H1 (cell line): ENCODE results near the gene BABAM2.

Experiments used
- CREB1 ChIP-seq: IDR thresholded peaks from 2 replicates; pipeline ENCODE4 v1.6.1; 2012; ENCODE audit warnings: inconsistent platforms
- FOSL1 ChIP-seq: IDR thresholded peaks from 2 replicates; pipeline ENCODE4 v1.6.1; 2011; ENCODE audit warnings: mild to moderate bottlenecking, low read depth, low read length, moderate library complexity; ENCODE audit not compliant: insufficient read depth
- GTF2F1 ChIP-seq: IDR thresholded peaks from 2 replicates; pipeline ENCODE4 v1.6.1; 2012; ENCODE audit warnings: low read depth, low read length, improper control_type of control experiment, borderline replicate concordance
- JUN ChIP-seq: IDR thresholded peaks from 2 replicates; pipeline ENCODE4 v1.6.1; 2011; ENCODE audit warnings: low read depth, mild to moderate bottlenecking, improper control_type of control experiment, low read length
- KDM4A ChIP-seq: IDR thresholded peaks from one replicate; pipeline ENCODE4 v1.7.1; 2012; ENCODE audit warnings: low read depth, mild to moderate bottlenecking, moderate library complexity, low read length, inconsistent platforms; ENCODE audit not compliant: severe bottlenecking
- MAFK ChIP-seq: IDR thresholded peaks from 2 replicates; pipeline ENCODE4 v1.6.1; 2012; ENCODE audit warnings: low read depth, mild to moderate bottlenecking, improper control_type of control experiment, low read length
- POLR2A ChIP-seq, 2 experiments: IDR thresholded peaks; 1 replicate in 1 of 2; 2 replicates in 1 of 2; pipeline ENCODE4 v1.6.1; 2011; ENCODE audit warnings: low read depth in 2 of 2, low read length in 2 of 2, mild to moderate bottlenecking in 2 of 2; ENCODE audit errors: control extremely low read depth in 1 of 2
- POLR2AphosphoS5 ChIP-seq: IDR thresholded peaks from 2 replicates; pipeline ENCODE4 v1.6.1; 2011; ENCODE audit warnings: low read depth, low read length
- RBBP5 ChIP-seq: IDR thresholded peaks from 2 replicates; pipeline ENCODE4 v1.7.1; 2012; ENCODE audit warnings: low read depth, mild to moderate bottlenecking, inconsistent platforms, low read length, moderate library complexity, borderline replicate concordance
- SP1 ChIP-seq: IDR thresholded peaks from 2 replicates; pipeline ENCODE4 v1.6.1; 2011; ENCODE audit warnings: low read depth, low read length
- SP4 ChIP-seq: IDR thresholded peaks from 2 replicates; pipeline ENCODE4 v1.6.1; 2012; ENCODE audit warnings: low read length, inconsistent platforms
- YY1 ChIP-seq: IDR thresholded peaks from 2 replicates; pipeline ENCODE4 v1.6.1; 2011; ENCODE audit warnings: low read depth, mild to moderate bottlenecking, low read length
- TF ChIP-seq, protein P1 (sequence below), 3 experiments: IDR thresholded peaks; 1 replicate in 2 of 3; 2 replicates in 1 of 3; pipeline versions ENCODE4 v1.5.1 to v1.6.1; 2011; ENCODE audit warnings: low read length in 3 of 3, mild to moderate bottlenecking in 3 of 3, inconsistent platforms in 2 of 3, low read depth in 1 of 3, moderate library complexity in 1 of 3; ENCODE audit not compliant: insufficient read depth in 1 of 3; ENCODE audit errors: control extremely low read depth in 1 of 3

DNA sequence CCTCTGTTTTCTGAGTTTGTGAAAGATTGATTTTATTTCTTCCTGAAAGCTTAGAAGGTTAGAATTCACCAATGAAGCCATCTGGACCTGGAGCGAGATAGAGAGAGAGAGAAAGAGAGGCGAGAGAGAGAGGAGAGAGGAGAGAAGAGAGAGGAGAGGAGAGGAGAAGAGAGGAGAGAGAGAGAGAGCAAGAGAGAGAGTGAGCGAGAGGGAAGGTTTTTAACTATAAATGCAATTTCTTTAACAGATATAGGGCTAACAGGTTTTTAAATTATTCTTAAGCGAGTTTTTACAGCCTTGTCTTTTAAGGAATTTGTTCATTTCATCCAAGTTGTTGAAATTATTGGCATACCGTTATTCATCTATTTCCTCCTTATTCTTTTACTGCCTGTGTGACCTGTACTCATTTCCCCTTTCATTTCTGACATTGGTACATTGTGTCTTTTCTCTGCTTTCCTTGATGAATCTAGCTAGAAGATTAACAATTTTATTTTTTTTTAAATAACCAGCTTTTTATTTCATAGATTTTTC lies 56.1 kb downstream of the BABAM2 start:
- TF ChIP-seq POLR2A (IDR thresholded peaks at IDR 0.05; ENCODE audit: control extremely low read depth in 1 of 2, low read depth in 2 of 2, low read length in 2 of 2): no peak
- TF ChIP-seq POLR2AphosphoS5: no peak
- no peak for TF ChIP-seq CREB1
- TF ChIP-seq, protein P1, sequence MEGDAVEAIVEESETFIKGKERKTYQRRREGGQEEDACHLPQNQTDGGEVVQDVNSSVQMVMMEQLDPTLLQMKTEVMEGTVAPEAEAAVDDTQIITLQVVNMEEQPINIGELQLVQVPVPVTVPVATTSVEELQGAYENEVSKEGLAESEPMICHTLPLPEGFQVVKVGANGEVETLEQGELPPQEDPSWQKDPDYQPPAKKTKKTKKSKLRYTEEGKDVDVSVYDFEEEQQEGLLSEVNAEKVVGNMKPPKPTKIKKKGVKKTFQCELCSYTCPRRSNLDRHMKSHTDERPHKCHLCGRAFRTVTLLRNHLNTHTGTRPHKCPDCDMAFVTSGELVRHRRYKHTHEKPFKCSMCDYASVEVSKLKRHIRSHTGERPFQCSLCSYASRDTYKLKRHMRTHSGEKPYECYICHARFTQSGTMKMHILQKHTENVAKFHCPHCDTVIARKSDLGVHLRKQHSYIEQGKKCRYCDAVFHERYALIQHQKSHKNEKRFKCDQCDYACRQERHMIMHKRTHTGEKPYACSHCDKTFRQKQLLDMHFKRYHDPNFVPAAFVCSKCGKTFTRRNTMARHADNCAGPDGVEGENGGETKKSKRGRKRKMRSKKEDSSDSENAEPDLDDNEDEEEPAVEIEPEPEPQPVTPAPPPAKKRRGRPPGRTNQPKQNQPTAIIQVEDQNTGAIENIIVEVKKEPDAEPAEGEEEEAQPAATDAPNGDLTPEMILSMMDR (IDR thresholded peaks at IDR 0.05; ENCODE audit: control extremely low read depth in 1 of 3, insufficient read depth in 1 of 3, low read depth in 1 of 3, low read length in 3 of 3): no peak
- no peak for TF ChIP-seq FOSL1
- TF ChIP-seq SP1: no peak
- no peak for TF ChIP-seq JUN
- TF ChIP-seq GTF2F1: no peak
- TF ChIP-seq YY1: no peak
- no peak for TF ChIP-seq MAFK
- TF ChIP-seq SP4: no peak
- TF ChIP-seq RBBP5: no peak
- TF ChIP-seq KDM4A: no peak
